RWPE2 (cell line): ENCODE measurements around the gene ERF.
A peak's percentile ranks its signal among the peaks of the same experiment; 100 is the strongest.

Experiments
- ATAC-seq: fragments of 200-7000 bp; cut with Tn5 transposase; 3 replicates; pipeline ENCODE4 v1.9.1; 2021; ENCODE audit warnings: low read depth
- DNase-seq: peaks from one replicate; pipeline ENCODE4 v3.0.0-alpha.2; 2020; ENCODE audit warnings: low spot score
- H3K27ac ChIP-seq: fragments of 450-650 bp; 2 replicates; pipeline ENCODE4 v1.5.1; 2017; ENCODE audit warnings: mild to moderate bottlenecking; ENCODE audit not compliant: poor library complexity, severe bottlenecking
- H3K27me3 ChIP-seq: fragments of 250-450 bp; sonication (Bioruptor Pico); 2 replicates; pipeline ENCODE4 v1.5.1; 2021; ENCODE audit warnings: mild to moderate bottlenecking, moderate library complexity; ENCODE audit not compliant: insufficient read depth, poor library complexity, severe bottlenecking
- H3K36me3 ChIP-seq: fragments of 250-450 bp; sonication (Bioruptor Pico); 2 replicates; pipeline ENCODE4 v1.5.1; 2020; ENCODE audit warnings: low read depth, mild to moderate bottlenecking, moderate library complexity
- H3K4me1 ChIP-seq: fragments of 250-450 bp; sonication (Bioruptor Pico); 2 replicates; pipeline ENCODE4 v1.5.1; 2021; ENCODE audit warnings: mild to moderate bottlenecking, moderate library complexity; ENCODE audit not compliant: insufficient read depth, poor library complexity, severe bottlenecking
- H3K4me3 ChIP-seq: fragments of 250-450 bp; sonication (Bioruptor Pico); 2 replicates; pipeline ENCODE4 v1.5.1; 2021; ENCODE audit warnings: mild to moderate bottlenecking, moderate library complexity; ENCODE audit not compliant: severe bottlenecking
- H3K9me3 ChIP-seq: fragments of 250-450 bp; sonication (Bioruptor Pico); 2 replicates; pipeline ENCODE4 v1.5.1; 2021; ENCODE audit warnings: mild to moderate bottlenecking, moderate library complexity; ENCODE audit not compliant: severe bottlenecking
- CTCF ChIP-seq: fragments of 450-650 bp; IDR thresholded peaks from one replicate; pipeline ENCODE4 v1.5.1; 2017; ENCODE audit warnings: mild to moderate bottlenecking, moderate library complexity; ENCODE audit not compliant: poor library complexity, severe bottlenecking

ERF gene

GRCh38 chr19:42241279-42241678 is 13.6 kb downstream of the ERF start:
- Histone ChIP-seq H3K4me1 (peaks cover 8% of the 10 kb centered on the region), H3K36me3 (peaks cover 36% of the 10 kb centered on the region), H3K4me3 (peak overlapping the region; percentile 96), H3K9me3 (no peaks in the 10 kb centered on the region), H3K27ac (peak overlapping the region; percentile 96), H3K27me3 (no peaks in the 10 kb centered on the region)
- no peak for TF ChIP-seq CTCF
- no peak for DNase-seq
- ATAC-seq = no peak

GRCh38 chr19:42239544-42240220 is 15.2 kb downstream of the ERF start:
- no peaks in the 10 kb centered on the region for H3K9me3 ChIP-seq
- H3K4me3 ChIP-seq = no peak overlapping the region
- no peaks in the 10 kb centered on the region for H3K27me3 ChIP-seq
- no peak for TF ChIP-seq CTCF
- no peak for DNase-seq
- H3K27ac ChIP-seq = no peak overlapping the region
- ATAC-seq = no peak
- H3K36me3 ChIP-seq = peaks cover 52% of the 10 kb centered on the region
- peaks cover 8% of the 10 kb centered on the region for H3K4me1 ChIP-seq

DNA sequence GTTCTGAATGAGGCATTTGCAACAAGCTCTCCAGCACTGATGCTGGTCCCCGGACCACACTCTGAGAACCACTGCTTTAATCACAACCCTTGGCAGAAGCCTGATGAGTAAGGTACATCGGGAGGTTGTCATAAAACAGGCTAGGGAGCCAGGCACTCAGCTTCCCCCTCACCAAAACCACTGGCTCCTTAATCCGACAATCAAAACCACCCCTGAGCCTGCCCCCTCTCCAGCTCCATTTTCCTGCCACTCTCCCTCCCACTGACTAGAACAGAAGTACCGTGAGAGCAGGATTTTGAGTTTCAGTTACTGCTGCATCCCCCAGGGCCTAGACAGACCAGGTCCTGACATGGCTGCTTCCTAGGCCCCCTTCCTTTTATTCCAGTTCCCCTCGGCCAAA is 19.7 kb downstream of the ERF start:
- Histone ChIP-seq H3K9me3 (no peaks in the 10 kb centered on the region), H3K27me3 (no peaks in the 10 kb centered on the region), H3K4me1 (no peaks in the 10 kb centered on the region), H3K4me3 (no peak overlapping the region), H3K36me3 (peaks cover 86% of the 10 kb centered on the region), H3K27ac (no peak overlapping the region)
- TF ChIP-seq CTCF = no peak
- DNase-seq (no peak), ATAC-seq (no peak)

- H3K36me3 ChIP-seq = peaks cover 86% of the 10 kb centered on the region
- no peak for TF ChIP-seq CTCF
These were observed 20.6 kb downstream of the ERF start for GRCh38 chr19:42234364-42234763.

DNA sequence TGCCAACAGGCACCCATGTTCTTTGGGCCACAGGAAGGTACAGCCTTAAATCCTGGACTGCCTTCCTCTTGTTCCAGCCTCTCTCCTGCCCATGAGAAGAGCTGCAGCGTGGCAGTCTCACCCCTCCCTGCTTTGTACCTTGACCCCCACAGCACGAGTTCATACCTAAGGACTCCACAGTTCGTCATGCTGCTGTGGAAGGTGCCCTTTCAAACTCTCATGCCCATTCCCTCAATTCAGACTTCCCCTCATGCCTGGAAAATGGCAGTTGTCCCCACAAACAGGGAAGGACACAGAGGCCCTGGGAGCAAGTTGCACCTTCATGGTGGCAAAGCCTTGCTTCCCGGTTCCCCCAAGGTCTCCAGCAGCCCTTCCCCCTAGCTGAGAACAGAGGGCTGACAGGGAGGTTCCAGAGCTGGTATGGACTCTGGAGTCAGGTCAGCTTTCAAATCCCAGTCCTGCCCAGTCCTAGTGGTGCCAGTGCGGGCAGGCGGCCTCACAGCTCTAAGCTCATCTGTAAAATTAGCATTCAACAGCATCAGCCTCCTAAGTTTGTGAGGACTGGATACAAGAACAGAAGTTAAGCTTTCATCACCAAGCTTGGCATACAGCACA is 21.1 kb downstream of the ERF start:
- DNase-seq (no peak), ATAC-seq (no peak)
- Histone ChIP-seq H3K27ac (no peak overlapping the region), H3K4me3 (no peak overlapping the region), H3K36me3 (peaks cover 85% of the 10 kb centered on the region), H3K27me3 (no peaks in the 10 kb centered on the region), H3K4me1 (no peaks in the 10 kb centered on the region), H3K9me3 (no peaks in the 10 kb centered on the region)
- no peak for TF ChIP-seq CTCF

More at GRCh38 chr19:42234364-42234763, 20.6 kb downstream of the ERF start:
- ATAC-seq (no peak), DNase-seq (no peak)
- Histone ChIP-seq H3K9me3 (no peaks in the 10 kb centered on the region), H3K27ac (no peak overlapping the region), H3K4me1 (no peaks in the 10 kb centered on the region), H3K4me3 (no peak overlapping the region), H3K27me3 (no peaks in the 10 kb centered on the region)
